Progenitor cell of endocrine pancreas (in vitro differentiated cells): ENCODE data around the gene TBC1D1. TPM values are rescaled to one million over a fixed set of nuclear protein-coding genes. Genes with fewer than 3 reads are reported as not detected.

Source experiments
- DNase-seq: peaks from one replicate; pipeline ENCODE4 v3.0.0; 2021; ENCODE audit warnings: low spot score; ENCODE audit not compliant: unreplicated experiment
- H3K27ac Mint-ChIP-seq: 2 replicates; pipeline ENCODE4 v1.8.0; 2021; ENCODE audit warnings: mild to moderate bottlenecking, moderate library complexity, mixed read lengths
- H3K27me3 Mint-ChIP-seq: 2 replicates; pipeline ENCODE4 v1.8.0; 2021; ENCODE audit warnings: mixed read lengths
- H3K36me3 Mint-ChIP-seq: 2 replicates; pipeline ENCODE4 v1.8.0; 2022; ENCODE audit warnings: mixed read lengths; ENCODE audit not compliant: insufficient read depth
- H3K4me1 Mint-ChIP-seq: 2 replicates; pipeline ENCODE4 v1.8.0; 2021; ENCODE audit warnings: low read depth, mixed read lengths
- H3K4me3 Mint-ChIP-seq: 2 replicates; pipeline ENCODE4 v1.8.0; 2021; ENCODE audit warnings: low read depth, mild to moderate bottlenecking, moderate library complexity, mixed read lengths
- H3K9me3 Mint-ChIP-seq: 2 replicates; pipeline ENCODE4 v1.8.0; 2021; ENCODE audit warnings: low read depth, mixed read lengths
- CTCF ChIP-seq: fragments of 200-600 bp; sonication (generic); IDR thresholded peaks from one replicate; pipeline ENCODE4 v1.5.0; 2021; ENCODE audit warnings: antibody characterized with exemption, mild to moderate bottlenecking; ENCODE audit not compliant: unreplicated experiment
- total RNA-seq: library from RNA; stranded (reverse); gene quantifications from 2 replicates; pipeline ENCODE4 v1.2.1, GENCODE V29; 2021

Gene TBC1D1
- total RNA-seq, 1 donor from 2014 or later, result 138 TPM

- Mint-ChIP-seq H3K27ac (no peak overlapping the region), H3K36me3 (peaks cover 18% of the 10 kb centered on the region), H3K4me1 (no peaks in the 10 kb centered on the region), H3K4me3 (no peak overlapping the region), H3K9me3 (peaks cover 5% of the 10 kb centered on the region), H3K27me3 (no peaks in the 10 kb centered on the region)
- no peak for DNase-seq
- TF ChIP-seq CTCF, result no peak
Observed at GRCh38 chr4:37865450-37865849, 25.4 kb upstream of the TBC1D1 start.

- no peak for DNase-seq
- peaks cover 5% of the 10 kb centered on the region for H3K9me3 Mint-ChIP-seq
- no peak for TF ChIP-seq CTCF
- H3K27me3 Mint-ChIP-seq, result no peaks in the 10 kb centered on the region
- H3K4me3 Mint-ChIP-seq, result no peak overlapping the region
- no peak overlapping the region for H3K27ac Mint-ChIP-seq
- H3K4me1 Mint-ChIP-seq, result no peaks in the 10 kb centered on the region
- peaks cover 20% of the 10 kb centered on the region for H3K36me3 Mint-ChIP-seq
Observed at GRCh38 chr4:37867102-37867501, 23.8 kb upstream of the TBC1D1 start.

- Mint-ChIP-seq H3K27ac (no peak overlapping the region), H3K4me1 (no peaks in the 10 kb centered on the region), H3K9me3 (peaks cover 5% of the 10 kb centered on the region), H3K4me3 (no peak overlapping the region), H3K27me3 (no peaks in the 10 kb centered on the region), H3K36me3 (peaks cover 17% of the 10 kb centered on the region)
- no peak for TF ChIP-seq CTCF
- DNase-seq, result no peak
Observed at GRCh38 chr4:37868238-37868637, 22.6 kb upstream of the TBC1D1 start.

- no peak for TF ChIP-seq CTCF
- no peak for DNase-seq
- Mint-ChIP-seq H3K4me1 (no peaks in the 10 kb centered on the region), H3K4me3 (no peak overlapping the region), H3K36me3 (peaks cover 3% of the 10 kb centered on the region), H3K9me3 (no peaks in the 10 kb centered on the region), H3K27me3 (no peaks in the 10 kb centered on the region), H3K27ac (no peak overlapping the region)
Observed at GRCh38 chr4:37872310-37872988, 18.4 kb upstream of the TBC1D1 start.

GRCh38 chr4:37873386-37873785, 17.5 kb upstream of the TBC1D1 start:
- Mint-ChIP-seq H3K4me3 (no peak overlapping the region), H3K27ac (no peak overlapping the region), H3K36me3 (peaks cover 1% of the 10 kb centered on the region), H3K27me3 (no peaks in the 10 kb centered on the region), H3K4me1 (no peaks in the 10 kb centered on the region), H3K9me3 (no peaks in the 10 kb centered on the region)
- TF ChIP-seq CTCF, result no peak
- DNase-seq, result no peak
